Erythroblast (primary cell): ENCODE data around the gene C2CD2.

Source experiments
- GATA1 ChIP-seq: IDR thresholded peaks from 2 replicates; pipeline ENCODE4 v1.6.1; 2011; ENCODE audit warnings: low read depth, mild to moderate bottlenecking, control low read depth, low read length, moderate library complexity
- POLR2A ChIP-seq: IDR thresholded peaks from 2 replicates; pipeline ENCODE4 v1.6.1; 2011; ENCODE audit warnings: mild to moderate bottlenecking, low read length

- TF ChIP-seq POLR2A (no peak), GATA1 (no peak)
Measured at GRCh38 chr21:41880153-41880552, 73.7 kb downstream of the C2CD2 start.
